Colonic mucosa (tissue), 4 donors: ENCODE results near the gene VIL1. TPM values are rescaled to one million over a fixed set of nuclear protein-coding genes. Genes with fewer than 3 reads are reported as not detected.

Source experiments
- DNase-seq: peaks from one replicate; pipeline ENCODE4 v3.0.0-alpha.2; 2020
- H3K27ac ChIP-seq: fragments of 200-600 bp; one replicate; pipeline ENCODE4 v1.8.0; 2021
- H3K27me3 ChIP-seq: fragments of 200-600 bp; one replicate; pipeline ENCODE4 v1.8.0; 2021
- H3K36me3 ChIP-seq: fragments of 200-600 bp; one replicate; pipeline ENCODE4 v1.8.0; 2021
- H3K4me1 ChIP-seq: fragments of 200-600 bp; one replicate; pipeline ENCODE4 v1.8.0; 2021; ENCODE audit warnings: mild to moderate bottlenecking
- H3K4me3 ChIP-seq: fragments of 200-600 bp; one replicate; pipeline ENCODE4 v1.8.0; 2021
- H3K9ac ChIP-seq, 2 donors: one replicate each; pipeline ENCODE4 v1.7.0; 2013; ENCODE audit warnings: control low read depth in 2 of 2, low read depth in 2 of 2, low read length in 2 of 2
- H3K9me3 ChIP-seq: fragments of 200-600 bp; one replicate; pipeline ENCODE4 v1.8.0; 2021
- intact Hi-C: fragments of 100-400 bp; cut with DNase I; formaldehyde crosslinking; loops from one replicate; pipeline ENCODE4 v1.14.1; 2022
- total RNA-seq, 2 donors: library from RNA; stranded (reverse); fragmentation: NEBNext Ultra II Directional in 1 of 2; extraction: Animal tissue kit (Norgen Biotek cat#: 25700) in 1 of 2; gene quantifications; one replicate each; pipeline ENCODE4 v1.2.1, GENCODE V29; 2021
- TF ChIP-seq, protein P1 (sequence below): fragments of 200-600 bp; IDR thresholded peaks from one replicate; pipeline ENCODE4 v1.8.0; 2022; ENCODE audit warnings: antibody characterized with exemption, mild to moderate bottlenecking
- donor health status: healthy.
- donor health status: DM: no; HTN: no; CAD: no.
- donor health status: DM: no; HTN: no; CAD: no.

Gene VIL1
- total RNA-seq, 2 donors from 2014 or later, result 545 to 634 TPM

DNA sequence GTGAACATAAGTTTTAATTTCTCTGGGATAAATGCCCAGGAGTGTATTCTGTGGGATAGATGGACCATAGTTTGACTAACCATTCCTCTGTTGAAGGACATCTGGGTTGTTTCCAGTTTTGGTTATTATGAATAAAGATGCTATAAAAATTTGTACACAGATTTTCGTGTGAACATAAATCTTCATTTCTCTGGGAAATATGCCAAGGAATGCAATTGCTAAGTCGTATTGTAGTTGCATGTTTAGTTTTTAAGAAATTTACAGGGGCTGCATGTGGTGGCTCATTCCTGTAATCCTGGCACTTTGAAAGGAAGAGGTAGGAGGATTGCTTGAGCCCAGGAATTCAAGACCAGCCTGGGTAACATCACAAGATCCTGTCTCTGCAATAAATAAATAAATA is 43.7 kb upstream of the VIL1 start:
- TF ChIP-seq, protein P1, sequence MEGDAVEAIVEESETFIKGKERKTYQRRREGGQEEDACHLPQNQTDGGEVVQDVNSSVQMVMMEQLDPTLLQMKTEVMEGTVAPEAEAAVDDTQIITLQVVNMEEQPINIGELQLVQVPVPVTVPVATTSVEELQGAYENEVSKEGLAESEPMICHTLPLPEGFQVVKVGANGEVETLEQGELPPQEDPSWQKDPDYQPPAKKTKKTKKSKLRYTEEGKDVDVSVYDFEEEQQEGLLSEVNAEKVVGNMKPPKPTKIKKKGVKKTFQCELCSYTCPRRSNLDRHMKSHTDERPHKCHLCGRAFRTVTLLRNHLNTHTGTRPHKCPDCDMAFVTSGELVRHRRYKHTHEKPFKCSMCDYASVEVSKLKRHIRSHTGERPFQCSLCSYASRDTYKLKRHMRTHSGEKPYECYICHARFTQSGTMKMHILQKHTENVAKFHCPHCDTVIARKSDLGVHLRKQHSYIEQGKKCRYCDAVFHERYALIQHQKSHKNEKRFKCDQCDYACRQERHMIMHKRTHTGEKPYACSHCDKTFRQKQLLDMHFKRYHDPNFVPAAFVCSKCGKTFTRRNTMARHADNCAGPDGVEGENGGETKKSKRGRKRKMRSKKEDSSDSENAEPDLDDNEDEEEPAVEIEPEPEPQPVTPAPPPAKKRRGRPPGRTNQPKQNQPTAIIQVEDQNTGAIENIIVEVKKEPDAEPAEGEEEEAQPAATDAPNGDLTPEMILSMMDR, result no peak
- no peaks in the 10 kb centered on the region for H3K36me3 ChIP-seq
- intact Hi-C loops, result no loop called here
- no peak for DNase-seq
- no peak overlapping the region for H3K9ac ChIP-seq
- no peak overlapping the region for H3K27ac ChIP-seq
- no peaks in the 10 kb centered on the region for H3K27me3 ChIP-seq
- H3K4me1 ChIP-seq, result no peaks in the 10 kb centered on the region
- no peaks in the 10 kb centered on the region for H3K9me3 ChIP-seq
- H3K4me3 ChIP-seq, result no peak overlapping the region

DNA sequence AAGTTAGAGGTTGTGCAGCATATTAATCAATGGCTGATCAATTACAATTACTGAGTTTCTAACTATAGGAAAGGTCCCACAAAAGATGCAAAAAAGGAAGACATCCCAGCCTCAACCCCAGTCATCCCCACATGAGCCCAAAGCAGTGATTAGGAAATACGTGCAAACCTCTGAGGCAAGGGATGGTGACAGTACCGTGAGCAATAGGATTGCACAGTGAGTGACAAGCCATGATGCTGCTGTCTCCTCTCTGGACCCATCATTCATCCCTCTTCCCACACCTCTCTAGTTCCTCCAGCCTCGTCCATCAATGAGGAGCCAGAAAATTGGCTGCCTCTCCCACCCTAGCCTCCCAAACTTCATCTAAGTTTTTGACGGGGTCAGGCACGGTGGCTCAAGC is 40.9 kb upstream of the VIL1 start:
- H3K36me3 ChIP-seq, result no peaks in the 10 kb centered on the region
- no peaks in the 10 kb centered on the region for H3K9me3 ChIP-seq
- H3K27me3 ChIP-seq, result no peaks in the 10 kb centered on the region
- TF ChIP-seq, protein P1, result no peak
- no peak overlapping the region for H3K9ac ChIP-seq
- H3K4me1 ChIP-seq, result no peaks in the 10 kb centered on the region
- no peak overlapping the region for H3K27ac ChIP-seq
- intact Hi-C loops, result no loop called here
- no peak overlapping the region for H3K4me3 ChIP-seq
- no peak for DNase-seq

DNA sequence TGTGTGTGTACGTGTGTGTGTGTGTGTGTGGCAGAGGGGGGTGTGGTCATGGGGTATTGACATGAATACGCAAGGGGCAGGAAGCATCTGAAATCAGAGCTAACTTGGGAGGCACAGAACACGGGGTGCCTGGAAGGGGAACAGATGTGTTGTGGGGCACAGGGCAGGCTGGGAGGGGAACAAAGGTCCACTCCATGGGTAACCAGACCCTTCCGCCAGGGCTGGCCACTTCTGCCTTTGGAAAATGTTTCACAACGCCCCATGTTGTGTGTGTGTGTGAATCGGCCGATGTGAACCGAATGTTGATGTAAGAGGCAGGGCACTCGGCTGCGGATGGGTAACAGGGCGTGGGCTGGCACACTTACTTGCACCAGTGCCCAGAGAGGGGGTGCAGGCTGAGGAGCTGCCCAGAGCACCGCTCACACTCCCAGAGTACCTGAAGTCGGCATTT is 37.0 kb upstream of the VIL1 start, which contains the start of gene SLC11A1:
Gene SLC11A1 (plus strand): TSS at position 358 of the 451 bp plus-strand sequence. CDS start 96 bp downstream, outside the sequence.
- Histone ChIP-seq H3K9me3 (no peaks in the 10 kb centered on the region), H3K27me3 (no peaks in the 10 kb centered on the region), H3K27ac (no peak within 1 kb of the TSS), H3K4me3 (no peak within 1 kb of the TSS), H3K36me3 (no peaks in the 10 kb centered on the region), H3K4me1 (no peaks in the 10 kb centered on the region), H3K9ac (peak within 1 kb of the TSS in 1 of 2 donors; percentile 2)
- no peak for DNase-seq
- TF ChIP-seq, protein P1, result no peak
- intact Hi-C loops, result no loop called here

DNA sequence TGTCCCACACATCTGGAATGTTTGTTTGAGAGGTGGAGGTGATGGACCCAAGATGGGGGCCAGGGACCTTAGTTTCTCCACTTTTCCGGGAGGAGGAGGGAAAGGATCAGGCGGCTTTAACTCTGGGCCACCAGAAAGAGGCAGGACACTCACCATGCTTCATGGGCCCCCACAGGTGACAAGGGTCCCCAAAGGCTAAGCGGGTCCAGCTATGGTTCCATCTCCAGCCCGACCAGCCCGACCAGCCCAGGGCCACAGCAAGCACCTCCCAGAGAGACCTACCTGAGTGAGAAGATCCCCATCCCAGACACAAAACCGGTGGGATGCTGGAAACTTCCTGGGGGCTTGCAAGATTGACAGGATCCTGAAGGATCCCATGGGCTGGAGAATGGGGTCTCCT is 36.1 kb upstream of the VIL1 start:
- intact Hi-C loops, result no loop called here
- Histone ChIP-seq H3K4me3 (no peak overlapping the region), H3K9ac (no peak overlapping the region), H3K27me3 (no peaks in the 10 kb centered on the region), H3K27ac (no peak overlapping the region), H3K36me3 (no peaks in the 10 kb centered on the region), H3K4me1 (no peaks in the 10 kb centered on the region), H3K9me3 (no peaks in the 10 kb centered on the region)
- DNase-seq, result no peak
- TF ChIP-seq, protein P1, result no peak

DNA sequence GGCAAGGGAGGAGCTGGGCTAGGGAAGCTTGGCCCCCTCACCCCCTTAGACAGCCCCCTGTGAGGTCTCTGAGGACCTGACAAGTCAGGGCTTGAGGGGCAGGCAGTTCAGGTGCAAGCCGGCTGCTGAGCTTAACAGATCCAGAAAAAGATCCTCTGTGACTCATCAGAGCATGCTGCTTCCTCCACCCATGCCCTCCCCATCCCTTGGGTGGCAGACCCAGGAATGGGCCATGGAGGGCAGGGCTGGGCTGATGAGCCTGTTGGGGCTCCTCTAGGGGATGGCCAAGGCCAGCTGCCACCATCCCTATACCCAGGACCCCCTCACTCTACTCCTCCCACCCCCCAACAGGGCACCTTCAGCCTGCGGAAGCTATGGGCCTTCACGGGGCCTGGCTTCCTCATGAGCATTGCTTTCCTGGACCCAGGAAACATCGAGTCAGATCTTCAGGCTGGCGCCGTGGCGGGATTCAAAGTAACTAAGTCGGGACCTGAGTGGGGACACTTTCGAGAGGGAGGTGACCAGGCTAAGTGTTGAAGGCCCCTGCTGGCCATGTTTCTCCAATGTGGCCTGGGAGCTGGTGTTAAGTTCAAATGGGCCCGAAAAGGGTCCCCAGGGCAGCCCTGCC is 34.9 kb upstream of the VIL1 start:
- DNase-seq, result no peak
- no peak overlapping the region for H3K27ac ChIP-seq
- intact Hi-C loops, result no loop called here
- H3K36me3 ChIP-seq, result no peaks in the 10 kb centered on the region
- no peaks in the 10 kb centered on the region for H3K4me1 ChIP-seq
- H3K4me3 ChIP-seq, result no peak overlapping the region
- no peaks in the 10 kb centered on the region for H3K27me3 ChIP-seq
- TF ChIP-seq, protein P1, result no peak
- no peak overlapping the region for H3K9ac ChIP-seq
- no peaks in the 10 kb centered on the region for H3K9me3 ChIP-seq
